Measurements from ENCODE around the gene TCTN2.

DNA sequence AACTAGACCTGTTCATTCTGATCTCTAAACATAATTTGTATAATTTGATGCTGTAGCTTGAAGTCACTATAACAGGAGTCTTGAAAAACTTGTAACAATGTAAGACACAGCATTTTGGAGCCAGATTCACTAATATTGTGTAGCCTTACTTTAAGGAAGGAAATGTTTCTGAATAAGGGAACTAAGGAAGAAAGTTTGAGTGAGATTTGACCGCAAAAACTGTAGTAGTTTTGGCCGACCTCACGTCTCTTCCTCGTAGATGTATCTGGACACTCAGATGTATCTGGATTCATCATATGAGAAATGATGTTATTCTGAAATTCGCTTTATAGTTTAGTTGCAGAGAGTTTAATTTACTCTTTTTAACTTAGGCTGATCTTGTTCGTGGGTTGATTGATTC, 77.2 kb downstream of the TCTN2 start:
- no peak for TF ChIP-seq EZH2 (IDR thresholded peaks at IDR 0.05; ENCODE audit: borderline replicate concordance)
- TF ChIP-seq, protein P1, sequence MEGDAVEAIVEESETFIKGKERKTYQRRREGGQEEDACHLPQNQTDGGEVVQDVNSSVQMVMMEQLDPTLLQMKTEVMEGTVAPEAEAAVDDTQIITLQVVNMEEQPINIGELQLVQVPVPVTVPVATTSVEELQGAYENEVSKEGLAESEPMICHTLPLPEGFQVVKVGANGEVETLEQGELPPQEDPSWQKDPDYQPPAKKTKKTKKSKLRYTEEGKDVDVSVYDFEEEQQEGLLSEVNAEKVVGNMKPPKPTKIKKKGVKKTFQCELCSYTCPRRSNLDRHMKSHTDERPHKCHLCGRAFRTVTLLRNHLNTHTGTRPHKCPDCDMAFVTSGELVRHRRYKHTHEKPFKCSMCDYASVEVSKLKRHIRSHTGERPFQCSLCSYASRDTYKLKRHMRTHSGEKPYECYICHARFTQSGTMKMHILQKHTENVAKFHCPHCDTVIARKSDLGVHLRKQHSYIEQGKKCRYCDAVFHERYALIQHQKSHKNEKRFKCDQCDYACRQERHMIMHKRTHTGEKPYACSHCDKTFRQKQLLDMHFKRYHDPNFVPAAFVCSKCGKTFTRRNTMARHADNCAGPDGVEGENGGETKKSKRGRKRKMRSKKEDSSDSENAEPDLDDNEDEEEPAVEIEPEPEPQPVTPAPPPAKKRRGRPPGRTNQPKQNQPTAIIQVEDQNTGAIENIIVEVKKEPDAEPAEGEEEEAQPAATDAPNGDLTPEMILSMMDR (IDR thresholded peaks at IDR 0.05; ENCODE audit: poor library complexity): no peak

Measured in hepatocyte (in vitro differentiated cells).